ENCODE results near the gene ZNF749.

The ZNF749 gene

DNA sequence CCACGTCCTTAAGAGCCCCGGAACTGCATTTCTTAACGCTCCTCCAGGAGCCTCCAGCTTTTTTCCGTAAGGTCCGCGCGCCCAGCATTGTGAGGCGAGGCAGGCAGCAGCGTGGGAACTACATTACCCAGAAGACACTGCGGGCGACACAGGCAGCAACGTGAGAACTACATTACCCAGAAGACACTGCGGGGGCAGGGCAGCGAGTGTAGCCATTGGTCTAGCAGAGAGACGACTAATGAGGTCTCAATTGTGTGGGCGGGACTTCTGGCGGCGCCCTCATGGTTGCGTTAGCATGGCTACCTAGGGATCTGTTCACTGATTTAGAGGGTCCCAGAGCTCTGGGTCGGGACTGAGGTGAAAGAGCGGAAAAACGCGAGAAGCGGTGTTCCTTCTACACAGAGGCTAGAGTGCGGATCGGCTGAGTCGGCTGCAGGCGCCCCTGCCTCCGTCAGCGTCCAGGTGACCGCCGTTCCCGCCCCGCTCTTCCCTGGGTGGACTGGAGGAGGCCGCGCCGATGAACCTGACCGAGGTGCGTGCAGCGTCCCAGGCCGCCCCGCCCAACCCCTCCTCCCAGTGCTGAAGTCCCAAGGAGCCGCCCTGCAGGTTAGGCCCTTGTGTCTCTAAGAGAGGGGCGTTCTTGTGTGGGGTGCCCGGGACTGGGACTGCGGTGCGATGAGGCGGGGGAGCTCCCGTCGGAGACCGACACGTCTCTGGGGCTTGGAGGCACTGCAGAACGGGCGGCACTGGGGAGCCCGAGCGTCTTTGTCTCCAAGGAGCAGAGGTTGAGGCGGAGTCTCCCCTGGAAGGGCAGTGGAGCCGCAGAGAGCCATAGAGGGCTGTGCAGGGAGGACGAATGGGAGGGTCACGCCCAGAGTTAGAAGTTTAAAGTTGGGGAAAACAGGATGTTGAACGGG is at the start of gene ZNF749:
ZNF749 (plus strand) TSS at position 264 of the 917 bp plus-strand sequence; CDS start at position 518, 254 bp downstream.
- peak; percentile 90 for DNase-seq (ENCODE audit: low read depth)

DNA sequence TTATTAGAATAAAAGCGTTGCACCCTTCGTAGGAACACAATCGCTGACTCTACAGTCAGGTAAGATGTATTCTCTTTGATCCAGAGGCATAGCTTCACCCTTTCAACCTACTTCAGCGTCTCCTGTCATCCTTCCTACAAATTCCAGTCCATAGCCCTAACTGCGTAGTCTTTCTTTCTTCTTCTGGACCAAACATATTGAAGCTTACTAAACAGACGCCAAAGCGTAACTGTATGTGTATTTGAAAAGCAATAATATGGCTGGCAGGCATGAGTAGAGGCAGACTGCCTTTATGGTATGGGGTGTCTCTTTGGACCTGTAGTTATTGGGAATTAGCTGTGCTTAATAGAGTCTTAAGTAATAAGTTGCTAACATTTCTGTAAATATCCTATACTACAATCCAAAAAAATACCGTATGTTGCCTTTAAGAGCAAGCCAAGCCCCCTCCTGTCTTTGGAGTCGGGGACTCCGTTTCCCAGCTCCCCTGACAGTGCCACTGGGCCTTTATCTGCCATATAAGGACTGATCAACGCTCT is 45.9 kb upstream of the ZNF749 start:
- no peak for DNase-seq (ENCODE audit: low read depth)

DNA sequence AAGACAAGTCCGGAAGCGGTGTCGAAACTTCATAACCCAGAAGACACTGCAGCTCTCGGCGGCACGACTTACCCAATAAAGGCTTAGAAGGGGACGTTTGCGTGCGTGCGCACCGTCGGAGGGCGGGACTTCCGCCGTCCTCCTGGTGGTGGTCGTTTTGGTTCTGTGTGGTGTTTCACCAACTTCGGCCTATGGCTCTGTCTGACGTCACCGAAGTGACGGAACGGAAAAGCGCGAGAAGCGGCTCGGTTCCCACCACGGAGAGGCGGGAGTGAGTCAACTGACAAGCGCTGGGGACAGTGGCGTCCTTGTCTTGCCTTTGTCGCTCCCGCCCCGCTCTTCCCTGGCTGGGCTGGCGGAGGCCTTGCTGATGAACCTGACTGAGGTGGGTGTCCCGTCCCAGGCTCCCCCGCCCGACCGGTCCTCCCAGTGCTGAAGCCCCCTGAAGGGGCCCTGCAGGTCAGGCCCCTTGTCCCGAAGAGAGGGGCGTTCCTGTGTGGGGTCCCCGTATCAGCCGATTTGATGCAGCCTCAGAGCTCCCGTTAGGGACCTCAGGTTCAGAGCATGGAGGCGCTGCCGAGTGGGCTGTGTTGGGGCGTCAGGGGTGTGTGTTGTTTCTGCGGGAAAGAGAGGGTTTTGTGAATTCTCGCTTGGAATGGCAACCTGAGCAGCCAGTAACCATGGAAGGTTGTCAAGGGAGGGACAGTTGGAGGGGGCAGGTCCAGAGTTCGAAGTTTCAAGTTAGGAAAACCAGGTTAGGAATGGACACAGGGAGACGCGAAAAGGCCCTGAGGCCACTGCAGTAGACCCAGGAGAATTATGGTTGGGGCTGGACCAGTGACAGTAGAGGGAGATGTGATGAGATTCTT is 45.2 kb upstream of the ZNF749 start, which contains the start of gene ZNF548:
ZNF548 (plus strand) TSS at position 125 of the 869 bp plus-strand sequence; CDS start at position 371, 246 bp downstream.
- peak; percentile 91 for DNase-seq (ENCODE audit: low read depth)

DNA sequence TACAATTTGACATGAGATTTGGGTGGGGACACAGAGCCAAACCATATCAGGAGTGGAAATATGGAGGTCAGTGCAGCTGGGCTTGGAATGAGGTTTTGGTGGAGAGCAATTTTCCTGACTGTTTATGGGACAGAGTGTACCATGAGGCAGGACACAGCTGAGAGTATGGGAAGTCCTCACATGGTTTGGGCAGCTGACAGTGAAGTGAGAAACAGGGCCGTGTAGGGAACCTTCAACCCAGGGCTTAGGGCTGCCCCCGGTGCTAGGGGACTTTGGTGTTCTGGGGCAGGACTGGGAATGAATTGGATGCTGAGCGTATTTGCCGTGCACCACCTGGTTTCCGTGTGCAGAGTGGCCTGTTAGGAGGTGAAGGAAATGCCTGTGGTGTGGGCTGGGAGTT is 39.4 kb upstream of the ZNF749 start:
- no peak for DNase-seq (ENCODE audit: low read depth)

DNA sequence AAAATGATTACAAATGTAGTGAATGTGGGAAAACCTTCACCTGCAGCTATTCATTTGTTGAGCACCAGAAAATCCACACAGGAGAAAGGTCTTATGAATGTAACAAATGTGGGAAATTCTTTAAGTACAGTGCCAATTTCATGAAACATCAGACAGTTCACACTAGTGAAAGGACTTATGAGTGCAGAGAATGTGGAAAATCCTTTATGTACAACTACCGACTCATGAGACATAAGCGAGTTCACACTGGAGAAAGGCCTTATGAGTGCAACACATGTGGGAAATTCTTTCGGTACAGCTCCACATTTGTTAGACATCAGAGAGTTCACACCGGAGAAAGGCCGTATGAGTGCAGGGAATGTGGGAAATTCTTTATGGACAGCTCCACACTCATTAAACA is 36.3 kb upstream of the ZNF749 start:
- no peak for DNase-seq (ENCODE audit: low read depth)

DNA sequence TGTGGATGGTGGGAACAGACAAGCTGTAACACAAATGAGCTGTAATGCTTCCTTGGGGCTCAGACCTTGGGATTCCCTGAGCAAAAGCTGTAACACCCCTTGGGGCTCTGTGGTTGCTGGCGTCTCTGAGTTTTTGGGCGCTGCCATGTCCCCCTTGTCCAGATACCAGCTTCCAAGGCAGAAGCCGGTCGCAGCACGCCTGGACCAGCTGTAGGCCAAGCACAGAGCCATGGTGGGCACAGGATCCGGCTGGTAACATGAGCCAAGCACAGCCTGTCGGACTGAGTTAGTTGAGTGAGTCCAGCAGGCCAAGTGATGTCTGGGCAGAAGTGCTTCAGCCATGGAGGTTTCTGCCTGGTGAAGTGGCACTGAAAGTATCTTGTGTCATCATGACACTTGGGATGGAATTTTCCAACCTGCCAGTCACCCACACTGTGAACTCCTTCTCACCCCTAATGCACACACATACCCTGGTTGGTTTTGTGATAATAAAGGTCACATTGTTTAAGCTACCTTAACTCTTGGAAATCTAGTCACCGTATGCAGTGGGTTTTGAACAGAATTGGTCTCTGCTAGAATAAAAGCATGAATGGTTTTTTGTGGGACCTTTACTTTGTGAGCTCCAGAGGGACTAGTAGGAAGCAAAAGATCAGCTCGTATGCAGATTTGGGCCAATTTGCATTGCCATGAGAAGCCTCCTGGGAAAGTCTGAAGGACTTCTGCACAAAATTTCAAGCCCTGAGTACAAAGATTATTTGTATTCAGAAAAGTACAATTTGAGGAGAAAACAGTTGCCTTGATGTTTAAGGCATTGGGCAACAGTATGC is 31.2 kb upstream of the ZNF749 start:
- DNase-seq (ENCODE audit: low read depth): no peak

DNA sequence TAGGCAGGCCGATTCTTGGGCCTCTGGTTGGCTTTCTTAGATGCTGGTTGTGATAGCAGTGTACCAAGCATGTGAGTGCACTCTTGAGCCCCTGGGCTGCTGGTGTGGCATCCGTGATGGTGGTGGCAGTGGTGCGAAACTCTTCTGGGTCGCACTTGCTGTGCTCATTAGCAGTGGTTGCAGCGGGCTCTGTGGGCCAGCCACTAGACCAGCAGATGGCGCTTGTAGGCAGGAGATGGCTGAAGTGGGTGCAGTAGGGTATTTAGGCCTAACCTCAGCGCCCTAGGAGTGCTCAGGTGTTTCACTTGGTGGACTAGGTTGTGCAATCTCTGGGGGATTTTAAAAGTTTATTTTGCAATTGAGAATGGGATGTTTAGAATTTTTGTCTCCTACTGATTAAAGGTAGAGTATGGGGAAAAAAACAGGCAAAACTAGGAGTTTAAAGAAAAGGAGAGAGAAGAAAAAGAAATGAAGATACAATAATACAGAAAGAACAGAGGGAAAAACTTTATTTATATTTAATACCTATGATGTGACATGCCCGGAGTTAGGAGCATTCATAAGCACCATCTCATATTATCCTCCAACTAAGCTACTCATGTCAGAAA is 28.5 kb upstream of the ZNF749 start:
- DNase-seq (ENCODE audit: low read depth): peak; percentile 46

DNA sequence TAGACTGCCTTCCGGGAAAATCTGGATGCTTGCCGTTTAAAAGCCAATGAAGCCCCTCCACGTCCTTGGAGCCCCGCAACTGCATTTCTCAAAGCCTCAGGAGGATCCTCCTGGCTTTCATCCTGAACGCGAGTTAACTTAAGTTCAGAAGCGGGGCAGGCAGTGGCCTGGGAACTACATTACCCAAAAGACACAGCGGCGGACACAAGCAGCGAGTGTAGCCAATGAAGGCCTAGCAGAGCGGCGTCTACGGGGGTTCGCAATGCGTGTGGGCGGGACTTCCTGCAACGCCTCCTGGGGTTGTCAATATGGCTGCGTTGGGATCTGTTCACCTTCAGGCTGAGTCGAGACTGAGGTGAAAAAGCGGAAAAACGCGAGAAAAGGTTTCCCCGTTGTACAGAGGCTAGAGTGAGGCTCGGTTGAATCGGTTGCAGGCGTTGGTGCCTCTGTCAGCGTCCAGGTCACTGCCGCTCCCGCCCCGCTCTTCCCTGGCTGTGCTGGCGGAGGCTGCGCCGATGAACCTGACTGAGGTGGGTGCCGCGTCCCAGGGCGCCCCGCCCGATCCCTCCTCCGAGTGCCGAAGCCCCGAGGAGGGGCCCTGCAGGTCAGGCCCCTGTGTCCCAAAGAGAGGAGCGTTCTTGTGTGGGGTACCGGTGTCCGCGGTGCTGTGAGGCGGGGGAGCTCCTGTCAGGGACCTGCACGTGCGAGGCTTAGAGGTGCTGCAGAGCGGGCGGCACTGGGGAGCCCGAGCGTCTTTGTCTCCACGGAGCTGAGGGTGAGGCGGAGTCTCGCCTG is 24.1 kb upstream of the ZNF749 start, which contains the start of gene ZNF17:
ZNF17 (plus strand) TSS at position 285 of the 795 bp plus-strand sequence. CDS start 2,455 bp downstream, outside the sequence.
- DNase-seq (ENCODE audit: low read depth): peak; percentile 86

DNA sequence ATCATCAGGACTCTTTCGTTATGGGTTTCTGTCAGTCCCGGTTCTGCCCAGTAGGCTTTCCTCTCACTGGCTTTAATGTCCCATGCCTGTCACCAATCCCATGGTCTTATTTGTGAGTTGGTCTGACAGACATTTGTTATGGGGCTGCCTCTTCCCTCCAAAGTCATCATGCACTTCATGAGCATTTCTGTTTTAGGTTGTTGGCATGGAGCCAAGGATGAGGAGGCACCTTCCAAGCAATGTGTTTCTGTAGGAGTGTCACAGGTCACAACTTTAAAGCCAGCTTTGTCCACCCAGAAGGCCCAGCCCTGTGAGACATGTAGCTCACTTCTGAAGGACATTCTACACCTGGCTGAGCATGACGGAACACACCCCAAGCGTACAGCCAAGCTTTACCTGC is 15.7 kb upstream of the ZNF749 start:
- no peak for DNase-seq (ENCODE audit: low read depth)

DNA sequence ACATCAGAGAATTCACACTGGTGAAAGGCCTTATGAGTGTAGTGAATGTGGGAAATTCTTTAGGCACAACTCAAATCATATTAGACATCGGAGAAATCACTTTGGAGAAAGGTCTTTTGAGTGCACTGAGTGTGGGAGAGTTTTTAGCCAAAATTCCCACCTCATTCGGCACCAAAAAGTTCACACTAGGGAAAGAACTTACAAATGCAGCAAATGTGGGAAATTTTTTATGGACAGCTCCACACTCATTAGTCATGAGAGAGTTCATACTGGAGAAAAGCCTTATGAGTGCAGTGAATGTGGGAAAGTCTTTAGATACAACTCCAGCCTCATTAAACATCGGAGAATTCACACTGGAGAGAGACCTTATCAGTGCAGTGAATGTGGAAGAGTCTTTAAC is 14.1 kb upstream of the ZNF749 start:
- no peak for DNase-seq (ENCODE audit: low read depth)

DNA sequence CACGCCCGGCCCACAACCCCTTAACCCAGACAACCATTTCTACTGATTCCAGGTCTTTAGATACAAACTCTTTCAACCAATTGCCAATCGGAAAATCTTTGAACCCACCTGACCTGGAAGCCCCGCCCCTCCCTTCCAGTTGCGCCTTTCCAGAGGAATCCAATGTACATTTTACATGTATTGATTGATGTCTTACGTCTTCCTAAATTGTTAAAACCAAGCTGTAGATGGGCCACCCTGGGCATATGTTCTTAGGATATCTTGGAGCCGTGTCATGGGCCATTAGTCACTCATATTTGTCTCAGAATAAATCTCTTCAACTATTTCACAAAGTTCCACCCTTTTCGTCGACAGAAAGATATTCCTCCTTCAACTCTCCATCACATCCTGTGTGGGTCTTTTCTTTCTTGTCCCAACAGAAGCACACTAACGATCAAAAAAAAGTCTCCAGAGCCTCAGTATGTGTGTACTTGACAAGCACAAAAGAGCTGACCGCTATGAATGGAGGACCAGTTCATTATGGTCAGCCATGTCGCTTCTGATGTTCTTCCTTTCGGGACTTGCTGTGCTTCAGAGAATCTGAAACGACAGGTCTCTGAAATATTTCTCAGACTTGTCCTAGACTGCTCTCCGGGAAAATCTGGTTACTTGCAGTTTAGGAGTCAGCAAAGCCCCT is 601 bp upstream of the ZNF749 start:
- DNase-seq (ENCODE audit: low read depth): no peak

DNA sequence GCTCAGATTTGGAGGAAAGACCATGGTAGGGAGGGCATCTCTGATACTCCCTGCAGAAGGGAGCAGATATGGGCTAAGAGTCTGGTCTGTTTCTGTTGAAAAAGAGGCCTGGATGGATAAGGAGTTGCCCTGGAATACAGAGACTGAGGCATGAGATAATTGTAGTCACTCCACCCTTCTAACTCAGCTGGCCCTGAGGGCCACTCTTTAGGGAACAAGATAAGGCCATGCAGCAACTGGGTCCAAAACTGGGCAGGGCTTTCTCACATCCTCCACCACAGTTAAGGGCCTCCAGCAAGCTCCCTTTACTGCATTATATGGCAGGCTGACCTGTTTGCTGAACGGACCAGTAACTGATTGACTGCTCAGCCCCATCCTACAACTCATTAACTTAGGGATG is 1.3 kb downstream of the ZNF749 start:
- DNase-seq (ENCODE audit: low read depth): no peak

DNA sequence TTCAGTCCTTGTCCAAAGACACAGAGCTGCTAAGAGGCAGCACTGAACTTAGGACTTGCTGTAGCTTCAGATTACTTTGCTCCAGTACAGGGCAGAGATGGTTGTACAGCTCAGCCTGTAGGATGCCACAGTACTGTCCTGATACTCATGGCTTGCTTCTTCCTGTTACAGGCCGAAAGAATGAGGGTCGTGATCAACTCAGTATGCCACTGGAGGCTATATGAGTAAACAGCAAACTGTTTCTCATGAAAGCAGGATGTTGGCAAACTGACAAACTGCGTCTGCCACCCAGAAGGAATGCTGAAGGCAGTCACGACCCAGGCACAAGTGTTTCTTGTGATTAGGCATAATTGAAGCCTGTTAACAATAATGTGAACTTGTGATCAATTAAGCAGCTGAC is 2.8 kb downstream of the ZNF749 start:
- no peak for DNase-seq (ENCODE audit: low read depth)

DNA sequence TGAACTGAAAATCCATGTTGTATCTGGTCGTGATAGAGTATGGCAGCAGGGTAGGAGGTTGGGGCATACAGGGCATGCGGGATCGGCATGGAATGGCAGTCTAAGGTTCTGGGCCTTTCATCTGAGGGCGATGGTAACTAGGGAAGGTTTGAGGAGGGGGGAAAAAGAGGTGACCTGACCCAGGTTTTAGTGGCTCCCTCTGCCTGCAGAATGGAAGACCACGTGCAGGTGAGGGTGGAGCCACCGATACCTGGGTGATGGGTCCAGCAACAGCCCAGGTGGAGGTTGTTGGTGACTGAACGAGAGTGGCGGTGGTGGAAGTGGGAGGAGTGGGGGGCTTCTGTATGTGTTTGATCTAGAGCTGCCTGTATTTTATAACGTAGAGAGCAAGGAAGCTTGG is 3.8 kb downstream of the ZNF749 start:
- DNase-seq (ENCODE audit: low read depth): no peak

DNA sequence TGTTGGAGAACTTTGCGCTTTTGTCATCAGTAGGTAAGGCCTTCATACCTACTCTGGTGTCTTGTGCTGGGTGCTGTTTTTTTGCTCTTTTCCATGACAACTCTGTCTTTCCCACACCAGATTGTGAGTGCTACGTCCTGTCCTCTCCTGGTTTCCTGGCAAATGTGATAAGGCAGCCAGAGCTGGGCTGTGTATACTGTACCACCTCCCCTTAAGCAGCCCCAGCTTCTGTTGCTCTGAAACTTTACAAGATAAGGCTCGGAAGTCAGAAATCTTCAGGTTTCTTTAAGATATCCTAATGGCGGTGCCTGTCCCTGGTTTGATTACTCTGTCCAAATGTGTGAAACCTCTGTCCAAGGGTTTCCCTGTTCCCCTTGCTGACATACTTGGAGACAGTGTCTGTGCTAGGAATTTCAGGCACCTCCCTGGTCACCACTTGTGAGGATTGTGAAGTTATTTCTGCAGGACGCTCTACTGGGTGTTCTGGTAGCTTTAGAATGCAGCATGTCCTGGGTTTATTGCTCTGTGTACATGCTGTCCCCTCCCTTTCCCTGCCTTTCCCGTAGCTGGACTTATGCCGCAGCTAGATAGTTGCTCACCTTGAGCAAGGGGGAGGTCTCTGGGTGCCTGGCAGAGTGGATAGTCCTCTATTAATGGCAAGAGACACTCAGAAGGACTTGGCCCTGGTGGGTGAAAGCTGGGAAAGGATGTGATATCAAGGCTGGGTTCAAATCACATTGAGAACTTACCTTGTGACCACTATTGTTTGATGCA is 7.0 kb downstream of the ZNF749 start:
- DNase-seq (ENCODE audit: low read depth): no peak

DNA sequence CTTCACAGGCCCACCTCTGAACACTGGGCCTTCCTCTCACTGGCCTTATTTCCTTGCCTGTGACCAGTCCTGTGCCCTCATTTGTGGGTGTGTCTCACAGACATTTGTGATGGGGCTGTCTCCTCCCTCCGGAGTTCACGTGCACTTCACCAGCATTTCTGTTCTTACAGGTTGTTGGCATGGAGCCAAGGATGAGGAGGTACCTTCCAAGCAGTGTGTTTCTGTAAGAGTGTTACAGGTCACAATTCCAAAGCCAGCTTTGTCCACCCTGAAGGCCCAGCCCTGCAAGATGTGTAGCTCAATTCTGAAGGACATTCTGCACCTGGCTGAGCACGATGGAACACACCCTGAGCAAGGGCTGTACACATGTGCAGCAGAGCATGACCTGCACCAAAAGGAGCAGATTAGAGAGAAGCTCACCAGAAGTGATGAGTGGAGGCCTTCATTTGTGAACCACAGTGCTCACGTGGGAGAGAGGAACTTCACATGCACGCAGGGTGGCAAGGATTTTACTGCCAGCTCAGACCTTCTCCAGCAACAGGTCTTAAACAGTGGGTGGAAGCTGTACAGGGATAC is 8.1 kb downstream of the ZNF749 start:
- DNase-seq (ENCODE audit: low read depth): no peak

DNA sequence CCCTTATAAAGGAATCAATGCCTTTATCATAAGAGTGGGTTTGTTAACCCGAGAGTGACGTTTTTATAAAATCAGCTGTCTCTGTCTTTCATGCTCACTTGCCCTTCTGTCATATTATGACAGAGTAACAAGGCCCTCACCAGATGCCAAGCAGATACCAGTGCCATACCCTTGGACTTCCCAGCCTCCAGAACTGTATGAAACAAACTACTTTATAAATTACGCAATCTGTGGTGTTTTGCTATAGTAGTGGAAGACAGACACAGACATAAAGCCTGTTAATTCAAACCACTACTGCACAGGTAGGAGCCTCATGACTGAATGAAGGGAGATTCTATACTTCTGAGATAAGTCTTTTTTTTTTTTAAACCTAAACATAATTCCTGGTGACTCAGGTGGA is 17.2 kb downstream of the ZNF749 start:
- no peak for DNase-seq (ENCODE audit: low read depth)

DNA sequence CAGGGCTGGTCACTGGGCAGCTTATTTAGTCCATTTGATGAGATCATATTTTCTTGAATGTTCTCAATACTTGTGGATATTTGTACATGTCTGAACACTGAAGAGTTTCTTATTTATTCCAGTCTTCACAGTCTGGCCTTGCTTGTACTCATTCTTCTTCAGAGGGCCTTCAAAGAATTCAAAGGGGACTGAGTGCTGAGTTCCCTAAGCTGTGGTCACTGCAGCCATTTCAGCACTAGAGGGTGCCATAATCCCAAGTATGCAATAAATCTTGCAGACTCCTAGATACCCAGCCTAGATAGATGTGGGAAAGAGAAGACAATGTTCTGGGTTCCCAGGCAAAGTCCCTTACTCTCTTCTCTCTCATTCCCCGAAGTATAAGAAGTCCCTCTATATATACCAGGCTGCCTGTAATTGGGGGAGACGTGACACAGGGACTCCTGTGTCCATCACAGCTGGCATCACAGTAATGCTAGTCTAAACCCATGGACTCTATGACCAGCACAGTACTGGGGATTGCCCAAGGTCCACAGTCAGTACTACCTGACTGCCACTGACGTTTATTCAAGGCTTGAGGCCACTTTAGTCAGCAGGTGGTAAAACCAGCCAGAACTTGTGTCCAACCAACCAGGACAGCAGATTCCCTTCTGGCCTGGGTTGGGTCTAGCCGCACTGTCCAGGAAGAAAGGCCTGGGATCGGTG is 30.7 kb downstream of the ZNF749 start:
- no peak for DNase-seq (ENCODE audit: low read depth)
